Erythroblast (primary cell): ENCODE results near the gene SF3B6.

Experiments
- GATA1 ChIP-seq: IDR thresholded peaks from 2 replicates; pipeline ENCODE4 v1.6.1; 2011; ENCODE audit warnings: low read depth, mild to moderate bottlenecking, control low read depth, low read length, moderate library complexity
- POLR2A ChIP-seq: IDR thresholded peaks from 2 replicates; pipeline ENCODE4 v1.6.1; 2011; ENCODE audit warnings: mild to moderate bottlenecking, low read length

DNA sequence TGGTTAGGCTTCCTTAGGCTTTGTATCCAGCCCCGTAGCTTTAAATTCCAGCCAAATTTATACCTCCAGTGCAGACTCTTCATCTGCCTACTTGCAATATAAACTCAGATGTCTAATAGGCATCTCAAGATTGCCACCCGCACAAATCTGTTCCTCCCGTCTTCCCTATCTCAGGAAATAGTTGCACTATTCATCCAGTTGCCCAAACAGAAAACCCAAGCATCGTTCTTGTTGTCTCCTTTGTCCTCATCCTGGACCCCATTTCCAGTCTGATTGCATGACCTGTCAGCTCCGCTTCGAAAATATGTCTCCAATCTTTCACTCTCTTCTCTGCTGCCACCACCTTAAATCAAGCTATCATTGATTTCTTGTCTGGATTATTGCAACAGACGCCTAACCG lies 24.3 kb downstream of the SF3B6 start:
- TF ChIP-seq POLR2A, result no peak
- no peak for TF ChIP-seq GATA1
